Skeletal muscle tissue (tissue), 4 donors: Measurements from ENCODE around the gene KCNJ10. TPM values are rescaled to one million over a fixed set of nuclear protein-coding genes. Genes with fewer than 3 reads are reported as not detected.

Source experiments
- H3K27ac ChIP-seq: one replicate; pipeline ENCODE4 v1.7.0; 2013; ENCODE audit warnings: mild to moderate bottlenecking, low read depth, low read length, inconsistent platforms
- H3K27me3 ChIP-seq, 3 donors: one replicate each; pipeline ENCODE4 v1.7.0; 2013; ENCODE audit warnings: low read length in 3 of 3; ENCODE audit not compliant: control insufficient read depth in 3 of 3, insufficient read depth in 3 of 3
- H3K36me3 ChIP-seq, 3 donors: one replicate each; pipeline ENCODE4 v1.7.0; 2013; ENCODE audit warnings: low read length in 3 of 3; ENCODE audit not compliant: control insufficient read depth in 3 of 3, insufficient read depth in 3 of 3
- H3K4me1 ChIP-seq, 3 donors: one replicate each; pipeline ENCODE4 v1.7.0; 2013; ENCODE audit warnings: low read length in 3 of 3, mild to moderate bottlenecking in 3 of 3; ENCODE audit not compliant: control insufficient read depth in 3 of 3, insufficient read depth in 3 of 3
- H3K4me3 ChIP-seq, 3 donors: one replicate each; pipeline ENCODE4 v1.7.0; 2013; ENCODE audit warnings: low read length in 3 of 3
- H3K9ac ChIP-seq, 3 donors: one replicate each; pipeline ENCODE4 v1.7.0; 2013; ENCODE audit warnings: low read length in 3 of 3, mild to moderate bottlenecking in 3 of 3, moderate library complexity in 2 of 3, low read depth in 1 of 3
- H3K9me3 ChIP-seq, 3 donors: one replicate each; pipeline ENCODE4 v1.7.0; 2013; ENCODE audit warnings: low read length in 3 of 3; ENCODE audit not compliant: control insufficient read depth in 3 of 3
- total RNA-seq: library from RNA; depleted of rRNA; stranded (reverse); fragments of >200 nt; gene quantifications from one replicate; pipeline ENCODE4 v1.2.3, GENCODE V29; 2014
- donor health status: Osteomylitis.

The KCNJ10 gene
- total RNA-seq, 1 donor from 2014 or later: 0.52 TPM

DNA sequence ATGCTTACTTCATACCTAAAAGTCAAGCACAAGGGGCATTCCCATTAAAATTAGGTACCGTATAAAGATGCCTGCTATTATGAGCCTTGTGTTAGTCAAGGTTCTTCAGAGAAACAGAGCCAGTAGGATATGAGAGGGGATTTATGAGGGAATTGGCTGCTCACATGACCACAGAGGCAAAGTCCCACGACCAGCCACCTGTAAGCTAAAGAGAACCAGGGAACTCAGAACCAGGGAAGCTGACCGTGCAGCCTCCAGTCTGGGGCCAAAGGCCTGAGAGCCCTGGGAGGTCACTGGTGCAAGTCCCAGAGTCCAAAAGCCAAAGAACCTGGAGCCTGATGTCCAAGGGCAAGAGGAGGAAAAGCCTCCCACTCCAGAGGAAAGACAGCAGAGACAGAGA is 58.2 kb downstream of the KCNJ10 start:
- Histone ChIP-seq H3K9me3 (no peaks in the 10 kb centered on the region), H3K4me3 (no peak overlapping the region), H3K9ac (no peak overlapping the region), H3K27ac (no peak overlapping the region), H3K27me3 (no peaks in the 10 kb centered on the region), H3K36me3 (no peaks in the 10 kb centered on the region), H3K4me1 (no peaks in the 10 kb centered on the region)

DNA sequence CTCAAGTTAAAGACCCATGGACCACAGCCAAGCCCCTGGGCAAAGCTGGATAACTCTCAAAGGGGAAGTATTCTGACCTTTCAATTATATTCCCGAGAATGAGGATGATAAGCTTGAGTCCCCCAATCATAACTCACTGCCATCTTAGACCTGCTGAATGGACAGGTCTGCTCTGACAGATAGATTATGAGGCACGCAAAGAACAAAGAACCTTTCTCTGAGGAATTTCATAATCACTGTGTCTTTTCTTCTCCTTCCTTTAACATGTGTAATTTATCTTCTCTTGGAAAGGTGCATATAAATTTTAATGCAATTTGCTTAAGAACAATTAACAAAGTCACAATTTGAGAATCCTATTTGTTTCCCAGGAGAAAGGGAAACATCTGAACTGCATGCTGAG is 60.2 kb downstream of the KCNJ10 start:
- H3K36me3 ChIP-seq: no peaks in the 10 kb centered on the region
- H3K9ac ChIP-seq: no peak overlapping the region
- no peaks in the 10 kb centered on the region for H3K4me1 ChIP-seq
- no peaks in the 10 kb centered on the region for H3K9me3 ChIP-seq
- no peak overlapping the region for H3K4me3 ChIP-seq
- H3K27me3 ChIP-seq: no peaks in the 10 kb centered on the region
- H3K27ac ChIP-seq: no peak overlapping the region

DNA sequence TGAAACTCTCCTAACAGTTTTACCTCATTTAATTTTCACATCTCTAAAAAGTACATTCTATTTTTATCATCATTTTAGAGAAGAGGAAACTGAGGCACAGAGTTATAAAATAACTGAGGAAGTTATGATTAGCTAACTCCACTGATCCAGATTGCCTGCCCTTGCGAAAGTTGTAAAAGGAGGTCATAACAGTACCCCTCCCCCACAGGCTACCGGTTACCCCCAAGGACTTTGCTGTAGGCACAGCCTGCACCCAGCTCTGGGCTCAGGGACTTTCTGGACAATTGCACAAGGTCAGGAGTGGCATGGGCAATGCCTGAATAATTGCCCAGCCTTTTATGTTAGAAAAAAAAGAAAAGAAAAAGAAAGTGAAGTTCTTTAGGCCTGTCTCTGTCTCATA is 60.9 kb downstream of the KCNJ10 start:
- Histone ChIP-seq H3K27me3 (no peaks in the 10 kb centered on the region), H3K4me1 (no peaks in the 10 kb centered on the region), H3K27ac (no peak overlapping the region), H3K9me3 (no peaks in the 10 kb centered on the region), H3K36me3 (no peaks in the 10 kb centered on the region), H3K9ac (no peak overlapping the region), H3K4me3 (no peak overlapping the region)

DNA sequence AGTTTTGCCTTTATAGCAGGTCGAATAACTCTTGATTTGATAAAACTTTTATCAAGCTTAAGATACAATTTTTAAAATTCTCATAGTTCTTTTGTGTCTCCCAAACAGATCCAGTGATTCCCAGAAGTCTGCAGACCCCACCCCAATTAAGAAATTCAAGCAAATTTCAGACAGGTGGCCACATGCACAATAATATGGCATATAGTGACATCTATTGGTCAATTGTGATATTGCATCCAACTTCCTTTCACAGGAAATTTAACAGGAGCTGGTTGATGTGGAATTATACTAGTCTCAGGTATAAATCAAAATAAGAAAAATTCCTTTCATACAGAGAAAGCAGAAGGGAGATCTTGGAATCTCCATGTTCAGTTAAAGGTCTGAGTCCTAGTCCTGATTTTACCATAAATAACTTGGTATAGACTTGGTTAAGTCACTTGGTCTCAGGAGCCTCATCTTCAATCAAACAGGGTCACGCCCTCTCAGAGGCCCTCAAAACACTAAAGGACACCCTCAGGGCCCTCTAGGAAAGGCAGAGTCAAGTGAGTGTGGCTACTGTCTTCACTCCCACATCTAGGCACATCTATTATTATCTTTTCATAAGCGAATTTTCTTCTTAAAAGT is 62.3 kb downstream of the KCNJ10 start:
- Histone ChIP-seq H3K27me3 (peaks cover 0 to 2% (median 0%) of the 10 kb centered on the region in 3 donors), H3K4me1 (no peaks in the 10 kb centered on the region), H3K36me3 (no peaks in the 10 kb centered on the region), H3K9ac (no peak overlapping the region), H3K4me3 (no peak overlapping the region), H3K27ac (no peak overlapping the region), H3K9me3 (no peaks in the 10 kb centered on the region)

DNA sequence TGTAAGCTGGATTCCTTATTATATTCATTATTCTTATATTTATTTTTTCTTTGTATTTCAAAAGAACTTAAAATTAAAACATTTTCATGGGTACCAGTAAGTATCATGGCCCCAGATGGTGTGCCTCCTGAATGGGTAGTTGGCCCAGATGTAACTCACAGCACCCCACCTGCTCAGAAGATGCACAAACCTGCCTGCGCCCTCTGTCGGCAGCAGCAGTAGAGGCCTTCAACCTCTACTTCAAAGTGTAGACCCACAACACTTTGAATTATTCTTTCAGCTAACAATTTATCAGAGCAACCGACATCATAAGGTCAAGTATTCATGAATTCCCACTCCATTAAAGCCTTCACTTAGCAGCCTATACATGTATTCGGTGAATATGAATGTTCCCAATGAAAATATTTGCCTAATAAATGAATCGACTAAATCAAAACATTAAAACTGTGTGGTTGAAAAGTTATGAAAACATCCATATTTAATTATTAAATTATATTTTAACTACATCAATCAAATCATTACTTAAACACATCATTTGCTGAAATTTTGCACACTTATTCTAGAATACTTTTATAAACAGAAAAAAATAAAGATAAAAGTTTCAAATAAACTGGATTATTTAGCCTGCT is 63.5 kb downstream of the KCNJ10 start:
- no peak overlapping the region for H3K9ac ChIP-seq
- H3K27ac ChIP-seq: no peak overlapping the region
- H3K4me1 ChIP-seq: no peaks in the 10 kb centered on the region
- H3K27me3 ChIP-seq: peaks cover 0 to 2% (median 0%) of the 10 kb centered on the region in 3 donors
- H3K4me3 ChIP-seq: no peak overlapping the region
- no peaks in the 10 kb centered on the region for H3K9me3 ChIP-seq
- H3K36me3 ChIP-seq: no peaks in the 10 kb centered on the region

DNA sequence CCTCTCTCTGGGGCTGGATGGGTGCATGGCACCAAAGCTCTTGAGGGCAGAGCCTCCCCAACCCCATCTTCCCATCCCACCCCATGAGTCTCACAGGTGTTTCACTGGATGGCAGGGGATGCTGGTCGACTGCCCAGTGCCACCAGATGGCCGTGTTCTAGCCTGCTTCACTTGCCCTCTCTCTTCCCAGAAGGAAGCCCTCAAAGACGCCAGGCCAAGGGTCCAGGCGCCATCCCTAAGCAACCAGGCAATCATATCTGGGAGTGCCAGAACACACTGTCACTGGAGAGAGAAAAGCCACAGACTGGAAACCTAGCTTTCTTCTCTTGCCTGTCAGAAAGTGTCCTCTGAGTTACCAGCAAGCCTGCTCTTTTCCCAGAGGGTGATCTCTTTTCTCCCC is 64.9 kb downstream of the KCNJ10 start:
- Histone ChIP-seq H3K9me3 (no peaks in the 10 kb centered on the region), H3K36me3 (no peaks in the 10 kb centered on the region), H3K4me1 (no peaks in the 10 kb centered on the region), H3K4me3 (no peak overlapping the region), H3K27ac (no peak overlapping the region), H3K9ac (no peak overlapping the region), H3K27me3 (peaks cover 0 to 2% (median 0%) of the 10 kb centered on the region in 3 donors)

DNA sequence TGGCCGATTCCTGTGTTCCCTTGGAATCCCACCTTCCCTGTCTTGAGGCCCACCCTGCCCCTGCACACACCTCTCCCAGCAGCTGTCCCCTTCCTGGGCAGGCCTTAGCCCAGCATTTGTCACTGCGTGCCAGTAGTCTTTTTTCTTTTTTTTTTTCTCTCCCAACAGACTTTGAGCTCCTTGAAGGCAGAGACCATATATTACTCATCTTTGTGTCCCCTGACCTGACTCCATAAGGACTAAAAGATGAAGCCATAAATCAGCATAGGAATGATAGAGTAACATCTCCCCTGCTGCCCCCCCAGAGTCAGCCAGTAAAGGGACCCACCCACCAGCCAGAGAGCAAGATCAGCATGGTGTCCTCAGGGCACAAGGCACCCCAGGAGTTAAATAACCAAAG is 65.5 kb downstream of the KCNJ10 start:
- no peak overlapping the region for H3K4me3 ChIP-seq
- no peak overlapping the region for H3K9ac ChIP-seq
- H3K4me1 ChIP-seq: no peaks in the 10 kb centered on the region
- no peaks in the 10 kb centered on the region for H3K9me3 ChIP-seq
- no peak overlapping the region for H3K27ac ChIP-seq
- peaks cover 0 to 2% (median 0%) of the 10 kb centered on the region in 3 donors for H3K27me3 ChIP-seq
- H3K36me3 ChIP-seq: no peaks in the 10 kb centered on the region

DNA sequence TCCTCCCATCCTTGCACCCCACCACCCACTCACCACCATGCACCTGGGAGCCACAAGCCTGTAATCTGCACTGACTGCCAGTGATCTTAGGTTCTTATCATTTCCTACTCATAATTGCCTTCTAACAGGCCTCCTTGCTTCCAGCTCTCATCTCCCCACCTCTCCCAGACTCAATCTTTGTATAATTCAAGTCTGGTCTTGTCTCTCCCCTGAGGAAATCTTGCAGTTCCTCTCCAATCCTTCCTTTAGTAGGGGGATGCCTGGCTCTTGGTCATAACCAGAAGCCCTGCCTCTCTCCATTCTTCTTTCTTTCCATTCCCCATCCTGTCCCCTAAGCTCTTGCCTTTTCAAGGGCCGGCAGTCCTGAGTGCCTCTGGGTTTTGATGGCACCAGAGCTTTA is 66.0 kb downstream of the KCNJ10 start:
- H3K4me3 ChIP-seq: no peak overlapping the region
- no peaks in the 10 kb centered on the region for H3K9me3 ChIP-seq
- H3K9ac ChIP-seq: no peak overlapping the region
- no peaks in the 10 kb centered on the region for H3K36me3 ChIP-seq
- no peak overlapping the region for H3K27ac ChIP-seq
- peaks cover 0 to 5% (median 0%) of the 10 kb centered on the region in 3 donors for H3K27me3 ChIP-seq
- H3K4me1 ChIP-seq: no peaks in the 10 kb centered on the region

DNA sequence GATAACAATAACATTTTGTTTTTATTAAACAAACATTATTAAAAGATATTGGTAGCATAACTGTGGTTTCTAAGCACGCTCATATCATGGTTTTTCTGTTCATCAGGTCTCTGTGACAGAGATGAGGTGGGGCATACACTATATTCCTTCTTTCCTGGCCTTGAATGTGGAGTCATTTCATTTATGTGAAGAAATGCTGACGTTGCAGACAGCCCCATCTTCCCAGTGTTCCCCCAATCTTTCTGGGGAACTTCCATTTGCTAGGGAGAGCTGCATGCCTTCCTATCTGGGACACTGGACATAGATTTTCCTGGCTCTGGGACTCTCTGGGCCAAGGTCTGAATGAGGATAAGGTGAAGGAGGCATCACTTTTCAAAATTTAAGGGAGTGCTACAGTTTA is 68.5 kb downstream of the KCNJ10 start:
- Histone ChIP-seq H3K4me3 (no peak overlapping the region), H3K9ac (no peak overlapping the region), H3K27me3 (peaks cover 0 to 5% (median 0%) of the 10 kb centered on the region in 3 donors), H3K36me3 (no peaks in the 10 kb centered on the region), H3K4me1 (no peaks in the 10 kb centered on the region), H3K27ac (no peak overlapping the region), H3K9me3 (no peaks in the 10 kb centered on the region)

DNA sequence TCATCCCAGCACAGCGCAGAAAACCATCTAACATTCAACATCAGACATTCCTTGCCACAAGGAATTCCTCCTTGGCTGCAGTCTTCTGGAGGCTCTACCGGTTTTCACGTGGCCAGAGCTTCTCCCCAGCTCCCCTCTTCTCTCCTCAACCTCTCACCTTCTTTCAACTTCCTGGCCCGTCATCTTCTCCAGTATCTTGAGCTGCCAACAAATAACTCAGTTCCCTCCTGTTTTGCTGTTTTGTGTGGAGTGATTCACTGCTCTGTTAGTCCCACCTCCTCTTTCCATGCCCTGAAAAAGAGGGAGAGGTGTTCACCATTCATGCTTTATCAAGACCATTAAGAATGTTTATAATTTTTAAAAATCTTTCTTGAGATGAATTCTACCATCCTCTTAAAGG is 70.8 kb downstream of the KCNJ10 start:
- no peaks in the 10 kb centered on the region for H3K36me3 ChIP-seq
- H3K4me1 ChIP-seq: no peaks in the 10 kb centered on the region
- no peak overlapping the region for H3K27ac ChIP-seq
- H3K4me3 ChIP-seq: no peak overlapping the region
- H3K27me3 ChIP-seq: peaks cover 0 to 5% (median 0%) of the 10 kb centered on the region in 3 donors
- H3K9me3 ChIP-seq: no peaks in the 10 kb centered on the region
- no peak overlapping the region for H3K9ac ChIP-seq
